IMR-90 (cell line): ENCODE measurements around the gene CLNS1A. TPM values are rescaled to one million over a fixed set of nuclear protein-coding genes. Genes with fewer than 3 reads are reported as not detected.
A peak's percentile ranks its signal among the peaks of the same experiment; 100 is the strongest.

Source experiments
- ATAC-seq: fragments of 200-7000 bp; cut with Tn5 transposase; 2 replicates; pipeline ENCODE4 v1.9.1; 2020; ENCODE audit warnings: low read depth, mild to moderate bottlenecking, moderate library complexity
- BruUV-seq: library from RNA; stranded (reverse); fragments of 400-500 nt; replicated peaks from 2 replicates; lab custom pipeline; 2021; lab: Mats Ljungman, UMichigan
- CTCF ChIA-PET: fragments of 300-600 bp; formaldehyde crosslinking; extraction: SDS; loops from one replicate; lab custom pipeline; 2021; ENCODE audit warnings: antibody characterized with exemption; lab: Yijun Ruan, JAX
- POLR2A ChIA-PET: fragments of 300-600 bp; sonication (Branson Sonifier 250); formaldehyde crosslinking; loops from one replicate; lab custom pipeline; 2022; ENCODE audit warnings: antibody characterized with exemption; ENCODE audit not compliant: unreplicated experiment; lab: Charles Lee
- DNase-seq: peaks from one replicate; pipeline ENCODE4 v3.0.0; 2013
- H2AFZ ChIP-seq: replicated peaks from 2 replicates; pipeline ENCODE3; 2013; ENCODE audit warnings: low read length, mild to moderate bottlenecking; ENCODE audit not compliant: poor library complexity
- H2AK5ac ChIP-seq: 2 replicates; pipeline ENCODE4 v1.6.1; 2013; ENCODE audit warnings: low read depth, low read length, inconsistent platforms
- H2AK9ac ChIP-seq: replicated peaks from 2 replicates; pipeline ENCODE3; 2013; ENCODE audit warnings: mild to moderate bottlenecking, low read depth, low read length, moderate library complexity; ENCODE audit not compliant: poor library complexity
- H2BK120ac ChIP-seq: 2 replicates; pipeline ENCODE4 v1.6.1; 2013; ENCODE audit warnings: low read depth, low read length, inconsistent platforms
- H2BK15ac ChIP-seq: 3 replicates; pipeline ENCODE4 v1.6.1; 2013; ENCODE audit warnings: low read depth, low read length, inconsistent platforms
- H2BK20ac ChIP-seq: 2 replicates; pipeline ENCODE4 v1.6.1; 2013; ENCODE audit warnings: low read depth, mild to moderate bottlenecking, inconsistent platforms, low read length, moderate library complexity
- H2BK5ac ChIP-seq: 2 replicates; pipeline ENCODE4 v1.6.1; 2013; ENCODE audit warnings: mild to moderate bottlenecking, low read depth, low read length, inconsistent platforms; ENCODE audit not compliant: poor library complexity, severe bottlenecking
- H3K14ac ChIP-seq: replicated peaks from 2 replicates; pipeline ENCODE4 v1.6.1; 2013; ENCODE audit warnings: low read depth, low read length, inconsistent platforms
- H3K18ac ChIP-seq: 2 replicates; pipeline ENCODE4 v1.6.1; 2013; ENCODE audit warnings: low read depth, low read length, control low read depth
- H3K23ac ChIP-seq: 2 replicates; pipeline ENCODE4 v1.6.1; 2013; ENCODE audit warnings: low read depth, low read length, inconsistent platforms
- H3K27ac ChIP-seq: 2 replicates; pipeline ENCODE4 v1.5.1; 2013; ENCODE audit warnings: mild to moderate bottlenecking, control low read depth, low read length; ENCODE audit not compliant: insufficient read depth
- H3K27me3 ChIP-seq: 2 replicates; pipeline ENCODE4 v1.6.1; 2013; ENCODE audit warnings: low read length; ENCODE audit not compliant: control insufficient read depth, insufficient read depth
- H3K36me3 ChIP-seq: 2 replicates; pipeline ENCODE4 v1.6.1; 2013; ENCODE audit warnings: low read length, mixed read lengths; ENCODE audit not compliant: control insufficient read depth, insufficient read depth
- H3K4ac ChIP-seq: 2 replicates; pipeline ENCODE4 v1.6.1; 2013; ENCODE audit warnings: low read depth, low read length, inconsistent platforms
- H3K4me1 ChIP-seq: 2 replicates; pipeline ENCODE4 v1.6.1; 2013; ENCODE audit warnings: low read length, mixed read lengths; ENCODE audit not compliant: control insufficient read depth, insufficient read depth
- H3K4me2 ChIP-seq: 2 replicates; pipeline ENCODE4 v1.6.1; 2013; ENCODE audit warnings: low read depth, mild to moderate bottlenecking, control low read depth, low read length, moderate library complexity
- H3K4me3 ChIP-seq: 2 replicates; pipeline ENCODE4 v1.5.1; 2013; ENCODE audit warnings: low read depth, mild to moderate bottlenecking, control low read depth, low read length, moderate library complexity; ENCODE audit not compliant: insufficient read depth
- H3K56ac ChIP-seq: 2 replicates; pipeline ENCODE4 v1.6.1; 2013; ENCODE audit warnings: low read length, inconsistent platforms; ENCODE audit not compliant: insufficient read depth; ENCODE audit errors: extremely low read depth
- H3K79me1 ChIP-seq, 2 experiments: 2 replicates each; pipeline ENCODE4 v1.6.1; 2013; ENCODE audit warnings: low read length in 2 of 2, inconsistent platforms in 1 of 2, low read depth in 1 of 2
- H3K9ac ChIP-seq: 2 replicates; pipeline ENCODE4 v1.6.1; 2013; ENCODE audit warnings: low read depth, low read length, control low read depth
- H3K9me1 ChIP-seq: 2 replicates; pipeline ENCODE4 v1.6.1; 2013; ENCODE audit warnings: low read length, inconsistent platforms; ENCODE audit not compliant: insufficient read depth
- H3K9me3 ChIP-seq: 2 replicates; pipeline ENCODE4 v1.6.1; 2013; ENCODE audit warnings: low read length; ENCODE audit not compliant: control insufficient read depth, insufficient read depth
- H4K20me1 ChIP-seq: 2 replicates; pipeline ENCODE4 v1.6.1; 2013; ENCODE audit warnings: low read length, inconsistent platforms; ENCODE audit not compliant: insufficient read depth
- H4K5ac ChIP-seq: 2 replicates; pipeline ENCODE4 v1.6.1; 2013; ENCODE audit warnings: mild to moderate bottlenecking, low read depth, low read length, control low read depth
- H4K8ac ChIP-seq, 2 experiments: 2 replicates each; pipeline ENCODE4 v1.6.1; 2013; ENCODE audit warnings: low read depth in 2 of 2, low read length in 2 of 2, control low read depth in 1 of 2, inconsistent platforms in 1 of 2
- H4K91ac ChIP-seq: 2 replicates; pipeline ENCODE4 v1.6.1; 2013; ENCODE audit warnings: low read depth, low read length, inconsistent platforms; ENCODE audit not compliant: insufficient read depth
- BHLHE40 ChIP-seq: fragments of 150-350 bp; IDR thresholded peaks from 2 replicates; pipeline ENCODE4 v1.6.1; 2016; ENCODE audit warnings: mild to moderate bottlenecking, low read depth, low read length
- CEBPB ChIP-seq: IDR thresholded peaks from 2 replicates; pipeline ENCODE4 v1.6.1; 2012; ENCODE audit warnings: low read depth, low read length, improper control_type of control experiment
- CHD1 ChIP-seq: IDR thresholded peaks from 2 replicates; pipeline ENCODE4 v1.6.1; 2012; ENCODE audit warnings: low read depth, low read length, improper control_type of control experiment
- FOS ChIP-seq: fragments of 150-350 bp; IDR thresholded peaks from 2 replicates; pipeline ENCODE4 v1.6.1; 2016; ENCODE audit warnings: low read depth, low read length
- MAFK ChIP-seq: IDR thresholded peaks from 2 replicates; pipeline ENCODE4 v1.6.1; 2012; ENCODE audit warnings: low read depth, low read length, improper control_type of control experiment
- MAZ ChIP-seq: IDR thresholded peaks from 2 replicates; pipeline ENCODE4 v1.6.1; 2012; ENCODE audit warnings: low read depth, mild to moderate bottlenecking, low read length, improper control_type of control experiment, moderate library complexity, borderline replicate concordance
- RFX5 ChIP-seq: IDR thresholded peaks from 2 replicates; pipeline ENCODE4 v1.8.0; 2012; ENCODE audit warnings: low read depth, mild to moderate bottlenecking, low read length, moderate library complexity
- USF2 ChIP-seq: fragments of 150-350 bp; IDR thresholded peaks from 2 replicates; pipeline ENCODE4 v1.6.1; 2017; ENCODE audit warnings: mild to moderate bottlenecking, antibody characterized with exemption, low read length, low read depth
- WGBS, 2 experiments: methylation state at CpG; one replicate each; pipeline versions ENCODE4 v1.1.5 to v1.1.7; 2013; ENCODE audit warnings: missing lambda C conversion rate in 2 of 2; ENCODE audit not compliant: insufficient read length in 1 of 2; ENCODE audit errors: extremely low coverage in 2 of 2; 5-methylcytosine and 5-hydroxymethylcytosine counted together
- dilution Hi-C: fragments of 300-500 bp; cut with HindIII; formaldehyde crosslinking; loops from one replicate; pipeline ENCODE4 v1.14.3; 2018; ENCODE audit warnings: low sequenced_read_pairs; ENCODE audit not compliant: unreplicated experiment
- in situ Hi-C: fragments of 300-500 bp; cut with MboI; formaldehyde crosslinking; loops from 3 replicates; pipeline ENCODE4 v1.14.3; 2019; ENCODE audit warnings: low sequenced_read_pairs, inconsistent platforms, mixed read lengths
- intact Hi-C: fragments of 100-400 bp; cut with micrococcal nuclease; formaldehyde crosslinking; loops from 2 replicates; pipeline ENCODE4 v1.10.0; 2022
- polyA plus RNA-seq, 3 experiments: library from polyadenylated mRNA; depleted of rRNA; stranded (reverse); fragments of >200 nt; gene quantifications; 2 replicates each; pipeline ENCODE4 v1.2.3, GENCODE V29; 2012; ENCODE audit warnings: low replicate concordance in 1 of 3
- total RNA-seq: library from RNA; depleted of rRNA; stranded (reverse); fragments of >200 nt; gene quantifications from 2 replicates; pipeline ENCODE4 v1.2.3, GENCODE V29; 2012

The CLNS1A gene
- total and polyA plus RNA-seq, 2 of the 4 experiments (the other 2 are of a cell fraction) = 66.7 to 97.0 TPM

DNA sequence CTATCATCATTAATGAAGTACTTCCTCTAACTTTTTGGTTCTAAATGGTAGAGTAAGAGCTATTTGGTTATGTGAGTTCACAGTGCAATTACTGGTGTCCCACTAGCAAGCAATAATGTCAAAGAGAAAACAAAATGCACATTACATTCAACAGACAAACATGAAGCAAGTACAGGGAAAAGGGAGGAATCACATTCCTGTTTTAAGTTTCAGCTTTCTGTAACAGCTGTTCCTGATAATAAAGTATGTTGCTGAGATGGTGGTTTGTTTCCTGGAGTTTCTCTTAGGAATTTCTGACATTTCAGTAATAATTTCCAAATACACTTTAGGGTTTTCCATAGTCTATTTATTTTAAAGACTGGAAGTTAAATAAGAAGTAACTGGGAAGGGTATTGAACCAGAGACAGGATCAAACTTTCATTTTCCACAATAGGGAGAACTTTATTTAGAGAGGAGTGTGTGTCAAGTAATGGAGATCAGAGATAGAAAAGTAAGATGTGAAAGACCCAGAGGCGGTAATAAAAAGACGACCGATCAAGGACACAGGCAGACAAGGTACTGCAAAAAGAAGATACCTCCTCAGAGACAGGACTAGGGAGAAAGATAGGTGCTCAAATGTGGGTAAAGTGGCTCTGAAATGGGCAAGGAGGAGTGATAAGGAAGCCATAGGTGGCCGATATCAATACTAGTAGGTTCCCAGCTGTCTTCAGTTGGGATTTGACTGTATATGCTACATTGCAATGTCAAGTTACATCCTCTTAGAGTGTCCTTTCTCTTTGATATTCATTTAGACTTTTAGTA lies 20.8 kb upstream of the CLNS1A start:
- POLR2A ChIA-PET = no interaction called here
- peak overlapping the region; percentile 81 for H2BK5ac ChIP-seq

More for the DNA sequence above, 20.8 kb upstream of the CLNS1A start:
- Histone ChIP-seq H2AK9ac (no peak overlapping the region), H2BK15ac (peak overlapping the region; percentile 62; the same call in 1 of the 3 replicates), H2BK120ac (peak overlapping the region; percentile 35), H3K23ac (no peak overlapping the region), H2BK20ac (peak overlapping the region; percentile 7; the same call in 1 of the 2 replicates), H4K8ac (peak overlapping the region in 1 of 2 experiments; percentile 34; a peak in 3 of 4 replicates), H3K27ac (peak overlapping the region; percentile 75; the same call in 1 of the 2 replicates), H3K14ac (peak overlapping the region; percentile 34), H3K79me1 (no peaks in the 10 kb centered on the region), H2AFZ (no peak overlapping the region), H3K4me1 (peaks cover 11% of the 10 kb centered on the region), H3K9ac (peak overlapping the region; percentile 30; the same call in 1 of the 2 replicates), H3K27me3 (no peaks in the 10 kb centered on the region), H3K4ac (peak overlapping the region; percentile 33; the same call in 1 of the 2 replicates), H3K36me3 (no peaks in the 10 kb centered on the region), H4K91ac (no peak overlapping the region), H3K4me2 (peak overlapping the region; percentile 96), H3K9me3 (no peaks in the 10 kb centered on the region), H3K56ac (no peak overlapping the region), H2AK5ac (no peak overlapping the region), H3K9me1 (peaks cover 3% of the 10 kb centered on the region; the same call in 1 of the 2 replicates), H3K4me3 (no peak overlapping the region), H3K18ac (peak overlapping the region; percentile 97), H4K20me1 (no peaks in the 10 kb centered on the region; the same call in 1 of the 2 replicates), H4K5ac (peak overlapping the region; percentile 99)
- CTCF ChIA-PET = no interaction called here
- no TSS peak for BruUV-seq
- in situ Hi-C loops = no loop called here
- intact Hi-C loops = no loop called here
- dilution Hi-C loops = no loop called here
- TF ChIP-seq MAZ = no peak
- no peak for TF ChIP-seq BHLHE40
- no peak for TF ChIP-seq USF2
- no peak for TF ChIP-seq MAFK
- no peak for TF ChIP-seq CHD1
- no peak for TF ChIP-seq CEBPB
- no peak for TF ChIP-seq RFX5
- no peak for TF ChIP-seq FOS
- WGBS, 2 experiments = no CpG with 5 or more reads among the region's 4 CpGs
- ATAC-seq = peak; percentile 37
- DNase-seq = peak; percentile 64
